ENCODE data around the gene PLEKHB1. TPM values are rescaled to one million over a fixed set of nuclear protein-coding genes. Genes with fewer than 3 reads are reported as not detected.

Gene PLEKHB1
- total RNA-seq, 2 donors from 2014 or later: 7.3 to 7.9 TPM

GRCh38 chr11:73629907-73630306 is 16.5 kb upstream of the PLEKHB1 start:
- Histone ChIP-seq H3K9me3 (no peaks in the 10 kb centered on the region), H3K4me3 (no peak overlapping the region), H3K27me3 (replicated peaks; ENCODE audit: insufficient read depth) (no peaks in the 10 kb centered on the region), H3K4me1 (ENCODE audit: control insufficient read depth in 1 of 2, low read depth in 2 of 2) (peaks cover 0 to 6% of the 10 kb centered on the region in 2 donors), H3K27ac (no peak overlapping the region), H3K36me3 (no peaks in the 10 kb centered on the region)
- TF ChIP-seq, protein P1, sequence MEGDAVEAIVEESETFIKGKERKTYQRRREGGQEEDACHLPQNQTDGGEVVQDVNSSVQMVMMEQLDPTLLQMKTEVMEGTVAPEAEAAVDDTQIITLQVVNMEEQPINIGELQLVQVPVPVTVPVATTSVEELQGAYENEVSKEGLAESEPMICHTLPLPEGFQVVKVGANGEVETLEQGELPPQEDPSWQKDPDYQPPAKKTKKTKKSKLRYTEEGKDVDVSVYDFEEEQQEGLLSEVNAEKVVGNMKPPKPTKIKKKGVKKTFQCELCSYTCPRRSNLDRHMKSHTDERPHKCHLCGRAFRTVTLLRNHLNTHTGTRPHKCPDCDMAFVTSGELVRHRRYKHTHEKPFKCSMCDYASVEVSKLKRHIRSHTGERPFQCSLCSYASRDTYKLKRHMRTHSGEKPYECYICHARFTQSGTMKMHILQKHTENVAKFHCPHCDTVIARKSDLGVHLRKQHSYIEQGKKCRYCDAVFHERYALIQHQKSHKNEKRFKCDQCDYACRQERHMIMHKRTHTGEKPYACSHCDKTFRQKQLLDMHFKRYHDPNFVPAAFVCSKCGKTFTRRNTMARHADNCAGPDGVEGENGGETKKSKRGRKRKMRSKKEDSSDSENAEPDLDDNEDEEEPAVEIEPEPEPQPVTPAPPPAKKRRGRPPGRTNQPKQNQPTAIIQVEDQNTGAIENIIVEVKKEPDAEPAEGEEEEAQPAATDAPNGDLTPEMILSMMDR (IDR thresholded peaks at IDR 0.05): no peak
- ATAC-seq (ENCODE audit: insufficient number of reproducible peaks, low FRiP score, low read depth) (no peak), DNase-seq (ENCODE audit: low spot score) (no peak)

GRCh38 chr11:73632996-73633395 is 13.4 kb upstream of the PLEKHB1 start:
- no peak for ATAC-seq (ENCODE audit: insufficient number of reproducible peaks, low FRiP score, low read depth)
- no peaks in the 10 kb centered on the region for H3K36me3 ChIP-seq
- H3K4me1 ChIP-seq (ENCODE audit: control insufficient read depth in 1 of 2, low read depth in 2 of 2): no peaks in the 10 kb centered on the region
- H3K4me3 ChIP-seq: no peak overlapping the region
- no peaks in the 10 kb centered on the region for H3K27me3 ChIP-seq (replicated peaks; ENCODE audit: insufficient read depth)
- TF ChIP-seq, protein P1 (IDR thresholded peaks at IDR 0.05): no peak
- H3K27ac ChIP-seq: no peak overlapping the region
- DNase-seq (ENCODE audit: low spot score): no peak
- no peaks in the 10 kb centered on the region for H3K9me3 ChIP-seq

DNA sequence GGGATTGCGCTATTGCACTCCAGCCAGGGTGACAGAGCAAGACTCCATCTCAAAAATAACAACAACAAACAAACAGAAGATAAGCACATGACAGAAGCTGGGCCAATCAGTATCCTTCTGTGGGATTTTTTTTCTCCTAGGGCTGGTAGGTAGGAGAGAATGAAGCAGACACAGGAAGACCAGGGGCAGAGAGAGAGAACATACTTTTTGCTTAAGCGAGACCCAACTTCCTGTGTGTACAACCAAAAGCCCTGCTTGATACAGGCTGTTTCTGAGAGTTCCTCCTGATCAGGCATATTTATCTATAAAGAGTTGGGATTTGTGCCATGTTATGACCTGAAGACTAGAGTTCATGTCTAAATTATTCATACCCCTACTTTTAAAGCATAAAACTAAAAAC is 12.4 kb upstream of the PLEKHB1 start:
- Histone ChIP-seq H3K4me1 (ENCODE audit: control insufficient read depth in 1 of 2, low read depth in 2 of 2) (no peaks in the 10 kb centered on the region), H3K27ac (no peak overlapping the region), H3K4me3 (no peak overlapping the region), H3K27me3 (replicated peaks; ENCODE audit: insufficient read depth) (no peaks in the 10 kb centered on the region), H3K36me3 (no peaks in the 10 kb centered on the region), H3K9me3 (no peaks in the 10 kb centered on the region)
- no peak for DNase-seq (ENCODE audit: low spot score)
- ATAC-seq (ENCODE audit: insufficient number of reproducible peaks, low FRiP score, low read depth): no peak
- TF ChIP-seq, protein P1 (IDR thresholded peaks at IDR 0.05): no peak

GRCh38 chr11:73635721-73636120 is 10.7 kb upstream of the PLEKHB1 start:
- no peak for DNase-seq (ENCODE audit: low spot score)

DNA sequence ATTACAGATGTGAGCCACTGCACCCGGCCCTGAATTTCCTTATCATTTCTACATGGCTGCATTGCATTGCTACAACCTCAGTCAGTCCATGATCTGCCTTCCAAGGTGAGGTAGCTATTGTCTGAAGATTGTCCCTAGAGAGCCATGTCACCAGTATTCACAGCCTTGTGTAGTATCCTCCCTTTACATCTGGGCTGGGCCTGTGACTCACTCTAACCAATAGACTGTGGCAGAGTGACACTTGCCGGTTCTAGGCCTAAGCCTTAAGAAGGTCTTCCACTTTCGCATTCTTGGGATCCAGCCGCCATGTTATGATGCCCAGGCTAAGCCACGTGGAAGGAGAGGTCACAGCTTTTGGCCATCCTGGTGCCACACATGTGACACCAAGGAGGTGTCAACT is 10.1 kb upstream of the PLEKHB1 start:
- TF ChIP-seq, protein P1 (IDR thresholded peaks at IDR 0.05): no peak
- no peaks in the 10 kb centered on the region for H3K27me3 ChIP-seq (replicated peaks; ENCODE audit: insufficient read depth)
- no peak overlapping the region for H3K4me3 ChIP-seq
- ATAC-seq (ENCODE audit: insufficient number of reproducible peaks, low FRiP score, low read depth) (no peak), DNase-seq (ENCODE audit: low spot score) (no peak)
- H3K9me3 ChIP-seq: no peaks in the 10 kb centered on the region
- H3K27ac ChIP-seq: no peak overlapping the region
- no peaks in the 10 kb centered on the region for H3K4me1 ChIP-seq (ENCODE audit: control insufficient read depth in 1 of 2, low read depth in 2 of 2)
- no peaks in the 10 kb centered on the region for H3K36me3 ChIP-seq

More at GRCh38 chr11:73635721-73636120, 10.7 kb upstream of the PLEKHB1 start:
- ATAC-seq (ENCODE audit: insufficient number of reproducible peaks, low FRiP score, low read depth): no peak
- H3K4me3 ChIP-seq: no peak overlapping the region
- no peaks in the 10 kb centered on the region for H3K36me3 ChIP-seq
- TF ChIP-seq, protein P1 (IDR thresholded peaks at IDR 0.05): no peak
- H3K9me3 ChIP-seq: no peaks in the 10 kb centered on the region
- H3K27me3 ChIP-seq (replicated peaks; ENCODE audit: insufficient read depth): no peaks in the 10 kb centered on the region
- no peaks in the 10 kb centered on the region for H3K4me1 ChIP-seq (ENCODE audit: control insufficient read depth in 1 of 2, low read depth in 2 of 2)
- H3K27ac ChIP-seq: no peak overlapping the region

All from thoracic aorta (tissue), 2 donors.